K562 (cell line): Measurements from ENCODE around the gene VARS1. TPM values are rescaled to one million over a fixed set of nuclear protein-coding genes. Genes with fewer than 3 reads are reported as not detected.

Experiments
- BHLHE40 ChIP-seq: IDR thresholded peaks from 2 replicates; pipeline ENCODE4 v1.6.1; 2011; ENCODE audit warnings: low read length, improper control_type of control experiment
- BRF1 ChIP-seq: IDR thresholded peaks from 3 replicates; pipeline ENCODE4 v1.6.1; 2011; ENCODE audit warnings: borderline replicate concordance, mild to moderate bottlenecking; ENCODE audit not compliant: insufficient read length; ENCODE audit errors: extremely low read depth
- C11orf30 ChIP-seq: fragments of 450-650 bp; IDR thresholded peaks from 2 replicates; pipeline ENCODE4 v1.6.1; 2016; ENCODE audit warnings: low read depth, mild to moderate bottlenecking
- CAMTA2 ChIP-seq: fragments of 250-450 bp; sonication (Bioruptor Pico); conservative IDR thresholded peaks from 2 replicates; pipeline ENCODE4 v1.5.1; 2022
- E2F8 ChIP-seq: fragments of 450-650 bp; IDR thresholded peaks from 2 replicates; pipeline ENCODE4 v1.7.1; 2018; ENCODE audit warnings: mild to moderate bottlenecking, low read depth; ENCODE audit not compliant: partially characterized antibody
- ESRRB ChIP-seq: fragments of 250-450 bp; sonication (Bioruptor Pico); IDR thresholded peaks from 2 replicates; pipeline ENCODE4 v1.5.0; 2020; ENCODE audit warnings: mild to moderate bottlenecking, moderate library complexity, borderline replicate concordance
- FOSL1 ChIP-seq: fragments of 200-800 bp; sonication (Bioruptor generic); conservative IDR thresholded peaks from 2 replicates; pipeline ENCODE4 v1.6.1; 2016; ENCODE audit warnings: missing genetic modification characterization, missing compliant biosample characterization
- FOXM1 ChIP-seq, 2 experiments: fragments of 450-650 bp in 1 of 2; sonication (generic) in 1 of 2; formaldehyde crosslinking in 1 of 2; IDR thresholded peaks; 2 replicates each; pipeline versions ENCODE4 v1.6.1 to v1.9.0; 2017 to 2022; ENCODE audit warnings: low read depth in 2 of 2, mild to moderate bottlenecking in 2 of 2, missing genetic modification reagents in 1 of 2, moderate library complexity in 1 of 2
- GABPB2 ChIP-seq: fragments of 250-450 bp; sonication (Bioruptor Pico); conservative IDR thresholded peaks from 2 replicates; pipeline ENCODE4 v1.5.1; 2021; ENCODE audit warnings: mild to moderate bottlenecking
- KLF13 ChIP-seq: fragments of 450-650 bp; IDR thresholded peaks from 2 replicates; pipeline ENCODE4 v1.6.1; 2016; ENCODE audit warnings: missing genetic modification characterization, low read depth, mild to moderate bottlenecking, missing compliant biosample characterization, moderate library complexity, borderline replicate concordance
- NR4A1 ChIP-seq, 2 experiments: fragments of 250-450 bp in 1 of 2; fragments of 450-650 bp in 1 of 2; sonication (Bioruptor Pico) in 1 of 2; IDR thresholded peaks; 2 replicates each; pipeline versions ENCODE4 v1.4.0 to v1.6.1; 2016 to 2020; ENCODE audit warnings: mild to moderate bottlenecking in 2 of 2, missing compliant biosample characterization in 1 of 2, missing genetic modification characterization in 1 of 2, moderate library complexity in 1 of 2
- POLR2G ChIP-seq: fragments of 200-400 bp; formaldehyde crosslinking; IDR thresholded peaks from 2 replicates; pipeline ENCODE4 v1.6.1; 2017; ENCODE audit warnings: low read depth, mild to moderate bottlenecking, antibody characterized with exemption, low read length, moderate library complexity
- SUPT5H ChIP-seq: fragments of 450-650 bp; IDR thresholded peaks from 2 replicates; pipeline ENCODE4 v1.6.1; 2016
- ZNF384 ChIP-seq: IDR thresholded peaks from 2 replicates; pipeline ENCODE4 v1.6.1; 2012; ENCODE audit warnings: low read depth, low read length, improper control_type of control experiment
- ZNF740 ChIP-seq, 3 experiments: fragments of 200-800 bp in 1 of 3; sonication (Bioruptor generic) in 1 of 3; sonication (generic) in 1 of 3; formaldehyde crosslinking in 1 of 3; IDR thresholded peaks; 2 replicates each; pipeline versions ENCODE4 v1.6.1 to v1.8.0; 2016 to 2022; ENCODE audit warnings: mild to moderate bottlenecking in 2 of 3, missing compliant biosample characterization in 2 of 3, missing genetic modification characterization in 2 of 3, missing genetic modification reagents in 1 of 3
- polyA plus RNA-seq, 8 experiments: library from polyadenylated mRNA; depleted of rRNA in 4 of 8; stranded (reverse) in 5 of 8; unstranded in 3 of 8; fragments of >200 nt; fragmentation: Nextera tagmentation in 2 of 8; fragmentation: Illumina TruSeq in 1 of 8; extraction: Ambion mirVana in 2 of 8; extraction: Trizol in 1 of 8; gene quantifications; 2 replicates each; pipeline versions ENCODE4 v1.2.1 to v1.2.3, GENCODE V29; 2011 to 2014; ENCODE audit warnings: inconsistent platforms in 1 of 8, missing spikeins in 1 of 8
- total RNA-seq, 7 experiments: library from RNA; depleted of rRNA in 6 of 7; stranded (reverse); fragments of >200 nt in 6 of 7; fragmentation: Illumina TruSeq in 2 of 7; extraction: Trizol in 2 of 7; gene quantifications; 2 replicates each; pipeline versions ENCODE4 v1.2.1 to v1.2.3, GENCODE V29; 2011 to 2021; ENCODE audit warnings: low replicate concordance in 1 of 7
- TF ChIP-seq, protein P1 (sequence below): fragments of 450-650 bp; formaldehyde crosslinking; IDR thresholded peaks from 2 replicates; pipeline ENCODE4 v1.4.0; 2022; ENCODE audit warnings: mild to moderate bottlenecking, moderate library complexity
- TF ChIP-seq, protein P2 (sequence below): fragments of 150-350 bp; conservative IDR thresholded peaks from 2 replicates; pipeline ENCODE4 v1.6.1; 2014; ENCODE audit warnings: low read length
- TF ChIP-seq, protein P3 (sequence below): sonication (generic); formaldehyde crosslinking; IDR thresholded peaks from 2 replicates; pipeline ENCODE4 v1.8.0; 2022; ENCODE audit warnings: mild to moderate bottlenecking, missing genetic modification reagents

The VARS1 gene
- total and polyA plus RNA-seq, 9 of the 15 experiments (the other 6 are each of a cell fraction or from before 2014, with no cell fraction given): 2.9 to 488 (median 130) TPM

DNA sequence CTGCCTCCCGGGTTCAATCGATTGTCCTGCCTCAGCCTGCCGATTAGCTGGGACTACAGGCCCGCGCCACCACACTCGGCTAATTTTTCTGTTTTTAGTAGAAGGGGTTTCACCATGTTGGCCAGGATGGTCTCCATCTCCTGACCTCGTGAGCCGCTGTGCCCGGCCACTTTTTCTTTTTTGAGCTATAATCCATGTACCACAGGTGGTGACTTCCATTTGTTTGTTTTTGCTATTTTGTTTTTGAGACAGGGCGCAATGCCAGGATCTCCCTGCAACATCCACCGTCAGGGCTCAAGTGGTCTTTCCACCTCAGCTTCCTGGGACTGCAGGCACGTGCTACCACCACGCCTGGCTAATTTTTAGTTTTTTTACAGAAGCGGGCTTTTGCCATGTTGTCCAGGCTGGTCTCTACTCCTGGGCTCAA, 40.5 kb upstream of the VARS1 start (continued):
- TF ChIP-seq KLF13 (tag): 0 out of 2 replicates have a peak, but pooled peaks have one; percentile 44
- TF ChIP-seq CAMTA2: no peak
- TF ChIP-seq ZNF384: 0 out of 2 replicates have a peak, but pooled peaks have one; percentile 3
- TF ChIP-seq ZNF740 (CRISPR knock-in tag; IDR thresholded peaks at IDR 0.05): no peak
- TF ChIP-seq ZNF740 (tag; IDR thresholded peaks at IDR 0.05): no peak
- peak; percentile 50; the same call in 1 of the 2 replicates for TF ChIP-seq POLR2G
- no peak for TF ChIP-seq FOXM1 (IDR thresholded peaks at IDR 0.05; ENCODE audit: low read depth)
- no peak for TF ChIP-seq FOXM1 (CRISPR knock-in tag; IDR thresholded peaks at IDR 0.05; ENCODE audit: low read depth)
- TF ChIP-seq E2F8: no peak
- TF ChIP-seq, protein P1, sequence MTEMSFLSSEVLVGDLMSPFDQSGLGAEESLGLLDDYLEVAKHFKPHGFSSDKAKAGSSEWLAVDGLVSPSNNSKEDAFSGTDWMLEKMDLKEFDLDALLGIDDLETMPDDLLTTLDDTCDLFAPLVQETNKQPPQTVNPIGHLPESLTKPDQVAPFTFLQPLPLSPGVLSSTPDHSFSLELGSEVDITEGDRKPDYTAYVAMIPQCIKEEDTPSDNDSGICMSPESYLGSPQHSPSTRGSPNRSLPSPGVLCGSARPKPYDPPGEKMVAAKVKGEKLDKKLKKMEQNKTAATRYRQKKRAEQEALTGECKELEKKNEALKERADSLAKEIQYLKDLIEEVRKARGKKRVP: no peak
- TF ChIP-seq, protein P2, sequence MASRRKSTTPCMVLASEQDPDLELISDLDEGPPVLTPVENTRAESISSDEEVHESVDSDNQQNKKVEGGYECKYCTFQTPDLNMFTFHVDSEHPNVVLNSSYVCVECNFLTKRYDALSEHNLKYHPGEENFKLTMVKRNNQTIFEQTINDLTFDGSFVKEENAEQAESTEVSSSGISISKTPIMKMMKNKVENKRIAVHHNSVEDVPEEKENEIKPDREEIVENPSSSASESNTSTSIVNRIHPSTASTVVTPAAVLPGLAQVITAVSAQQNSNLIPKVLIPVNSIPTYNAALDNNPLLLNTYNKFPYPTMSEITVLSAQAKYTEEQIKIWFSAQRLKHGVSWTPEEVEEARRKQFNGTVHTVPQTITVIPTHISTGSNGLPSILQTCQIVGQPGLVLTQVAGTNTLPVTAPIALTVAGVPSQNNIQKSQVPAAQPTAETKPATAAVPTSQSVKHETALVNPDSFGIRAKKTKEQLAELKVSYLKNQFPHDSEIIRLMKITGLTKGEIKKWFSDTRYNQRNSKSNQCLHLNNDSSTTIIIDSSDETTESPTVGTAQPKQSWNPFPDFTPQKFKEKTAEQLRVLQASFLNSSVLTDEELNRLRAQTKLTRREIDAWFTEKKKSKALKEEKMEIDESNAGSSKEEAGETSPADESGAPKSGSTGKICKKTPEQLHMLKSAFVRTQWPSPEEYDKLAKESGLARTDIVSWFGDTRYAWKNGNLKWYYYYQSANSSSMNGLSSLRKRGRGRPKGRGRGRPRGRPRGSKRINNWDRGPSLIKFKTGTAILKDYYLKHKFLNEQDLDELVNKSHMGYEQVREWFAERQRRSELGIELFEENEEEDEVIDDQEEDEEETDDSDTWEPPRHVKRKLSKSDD: no peak
- no peak for TF ChIP-seq C11orf30
- TF ChIP-seq SUPT5H: peak; percentile 60
- TF ChIP-seq, protein P3, sequence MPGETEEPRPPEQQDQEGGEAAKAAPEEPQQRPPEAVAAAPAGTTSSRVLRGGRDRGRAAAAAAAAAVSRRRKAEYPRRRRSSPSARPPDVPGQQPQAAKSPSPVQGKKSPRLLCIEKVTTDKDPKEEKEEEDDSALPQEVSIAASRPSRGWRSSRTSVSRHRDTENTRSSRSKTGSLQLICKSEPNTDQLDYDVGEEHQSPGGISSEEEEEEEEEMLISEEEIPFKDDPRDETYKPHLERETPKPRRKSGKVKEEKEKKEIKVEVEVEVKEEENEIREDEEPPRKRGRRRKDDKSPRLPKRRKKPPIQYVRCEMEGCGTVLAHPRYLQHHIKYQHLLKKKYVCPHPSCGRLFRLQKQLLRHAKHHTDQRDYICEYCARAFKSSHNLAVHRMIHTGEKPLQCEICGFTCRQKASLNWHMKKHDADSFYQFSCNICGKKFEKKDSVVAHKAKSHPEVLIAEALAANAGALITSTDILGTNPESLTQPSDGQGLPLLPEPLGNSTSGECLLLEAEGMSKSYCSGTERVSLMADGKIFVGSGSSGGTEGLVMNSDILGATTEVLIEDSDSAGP (CRISPR knock-in tag): no peak
- no peak for TF ChIP-seq BRF1
- TF ChIP-seq BHLHE40: peak; percentile 87
- TF ChIP-seq ESRRB (CRISPR knock-in tag): no peak
- TF ChIP-seq GABPB2: 0 out of 2 replicates have a peak, but pooled peaks have one; percentile 32
- no peak for TF ChIP-seq NR4A1 (CRISPR knock-in tag; IDR thresholded peaks at IDR 0.05)
- no peak for TF ChIP-seq NR4A1 (tag; IDR thresholded peaks at IDR 0.05)
- no peak for TF ChIP-seq FOSL1
